Adipocyte (in vitro differentiated cells): ENCODE data around the gene PPFIA1.
A peak's percentile ranks its signal among the peaks of the same experiment; 100 is the strongest.
"Not testable (repeated sequence)": the region's sequence is repeated elsewhere in the genome, so short reads cannot be mapped to it uniquely, and the experiment has no call there.

Experiments
- DNase-seq: peaks from one replicate; pipeline ENCODE4 v3.0.0-alpha.2; 2015; ENCODE audit warnings: low read depth
- H3K27me3 ChIP-seq: replicated peaks from 2 replicates; pipeline ENCODE4 v1.7.0; 2013; ENCODE audit warnings: mild to moderate bottlenecking, low read length, moderate library complexity; ENCODE audit not compliant: control insufficient read depth, insufficient read depth
- H3K36me3 ChIP-seq: 2 replicates; pipeline ENCODE4 v1.7.0; 2013; ENCODE audit warnings: low read length, mild to moderate bottlenecking, moderate library complexity; ENCODE audit not compliant: control insufficient read depth, insufficient read depth, severe bottlenecking
- H3K4me1 ChIP-seq: 2 replicates; pipeline ENCODE4 v1.7.0; 2013; ENCODE audit warnings: mild to moderate bottlenecking, low read length, moderate library complexity; ENCODE audit not compliant: control insufficient read depth, insufficient read depth
- H3K4me3 ChIP-seq: 2 replicates; pipeline ENCODE4 v1.7.0; 2013; ENCODE audit warnings: mild to moderate bottlenecking, low read length, moderate library complexity
- H3K9ac ChIP-seq: 2 replicates; pipeline ENCODE4 v1.7.0; 2013; ENCODE audit warnings: mild to moderate bottlenecking, low read length, moderate library complexity
- H3K9me3 ChIP-seq: 2 replicates; pipeline ENCODE4 v1.7.0; 2013; ENCODE audit warnings: mild to moderate bottlenecking, low read length, moderate library complexity; ENCODE audit not compliant: control insufficient read depth

PPFIA1 gene

GRCh38 chr11:70281156-70281609 is 10.7 kb downstream of the PPFIA1 start:
- peaks cover 39% of the 10 kb centered on the region for H3K36me3 ChIP-seq
- peaks cover 17% of the 10 kb centered on the region for H3K4me1 ChIP-seq
- no peaks in the 10 kb centered on the region for H3K9me3 ChIP-seq
- no peaks in the 10 kb centered on the region for H3K27me3 ChIP-seq
- peak overlapping the region; percentile 10 for H3K4me3 ChIP-seq
- peak; percentile 67 for DNase-seq
- H3K9ac ChIP-seq: peak overlapping the region; percentile 42

GRCh38 chr11:70282012-70282411 is 11.5 kb downstream of the PPFIA1 start:
- Histone ChIP-seq H3K27me3 (no peaks in the 10 kb centered on the region), H3K9ac (peak overlapping the region; percentile 42), H3K4me3 (no peak overlapping the region), H3K36me3 (peaks cover 47% of the 10 kb centered on the region), H3K4me1 (peaks cover 17% of the 10 kb centered on the region), H3K9me3 (no peaks in the 10 kb centered on the region)
- no peak for DNase-seq

GRCh38 chr11:70288721-70289120 is 18.2 kb downstream of the PPFIA1 start:
- H3K4me1 ChIP-seq: peaks cover 4% of the 10 kb centered on the region
- peaks cover 58% of the 10 kb centered on the region for H3K36me3 ChIP-seq

GRCh38 chr11:70289582-70289981 is 19.1 kb downstream of the PPFIA1 start:
- Histone ChIP-seq H3K36me3 (peaks cover 58% of the 10 kb centered on the region), H3K27me3 (no peaks in the 10 kb centered on the region), H3K4me3 (no peak overlapping the region), H3K9me3 (no peaks in the 10 kb centered on the region), H3K9ac (no peak overlapping the region), H3K4me1 (peaks cover 4% of the 10 kb centered on the region)
- no peak for DNase-seq

More at GRCh38 chr11:70288721-70289120, 18.2 kb downstream of the PPFIA1 start:
- Histone ChIP-seq H3K4me3 (no peak overlapping the region), H3K9me3 (no peaks in the 10 kb centered on the region), H3K27me3 (no peaks in the 10 kb centered on the region), H3K9ac (no peak overlapping the region)
- no peak for DNase-seq

- H3K9ac ChIP-seq: no peak overlapping the region
- no peaks in the 10 kb centered on the region for H3K27me3 ChIP-seq
- H3K9me3 ChIP-seq: no peaks in the 10 kb centered on the region
- peaks cover 49% of the 10 kb centered on the region for H3K36me3 ChIP-seq
- DNase-seq: no peak
- H3K4me1 ChIP-seq: peaks cover 4% of the 10 kb centered on the region
- no peak overlapping the region for H3K4me3 ChIP-seq
Observed at GRCh38 chr11:70290361-70291065, 20.0 kb downstream of the PPFIA1 start.

- Histone ChIP-seq H3K36me3 (peaks cover 34% of the 10 kb centered on the region), H3K4me3 (no peak overlapping the region), H3K27me3 (no peaks in the 10 kb centered on the region), H3K4me1 (peaks cover 4% of the 10 kb centered on the region), H3K9ac (no peak overlapping the region), H3K9me3 (no peaks in the 10 kb centered on the region)
- DNase-seq: no peak
Observed at GRCh38 chr11:70292166-70292565, 21.7 kb downstream of the PPFIA1 start.

GRCh38 chr11:70292863-70293262 is 22.4 kb downstream of the PPFIA1 start:
- Histone ChIP-seq H3K9me3 (no peaks in the 10 kb centered on the region), H3K36me3 (peaks cover 31% of the 10 kb centered on the region), H3K4me1 (peaks cover 9% of the 10 kb centered on the region), H3K4me3 (no peak overlapping the region), H3K9ac (no peak overlapping the region), H3K27me3 (no peaks in the 10 kb centered on the region)
- DNase-seq: no peak

- H3K27me3 ChIP-seq, DNase-seq, H3K9me3 ChIP-seq, H3K9ac ChIP-seq, H3K4me3 ChIP-seq, H3K4me1 ChIP-seq: not testable (repeated sequence)
- H3K36me3 ChIP-seq: peaks cover 33% of the 10 kb centered on the region
Observed at GRCh38 chr11:70295166-70295565, 24.7 kb downstream of the PPFIA1 start.

- no peak overlapping the region for H3K4me3 ChIP-seq
- H3K9me3 ChIP-seq: no peaks in the 10 kb centered on the region
- H3K36me3 ChIP-seq: peaks cover 34% of the 10 kb centered on the region
- no peak overlapping the region for H3K9ac ChIP-seq
- no peak for DNase-seq
- H3K4me1 ChIP-seq: peaks cover 4% of the 10 kb centered on the region
- no peaks in the 10 kb centered on the region for H3K27me3 ChIP-seq
Observed at GRCh38 chr11:70296681-70297080, 26.2 kb downstream of the PPFIA1 start.

GRCh38 chr11:70297341-70297740 is 26.9 kb downstream of the PPFIA1 start:
- Histone ChIP-seq H3K9me3 (no peaks in the 10 kb centered on the region), H3K36me3 (peaks cover 34% of the 10 kb centered on the region), H3K4me3 (no peak overlapping the region), H3K27me3 (no peaks in the 10 kb centered on the region), H3K4me1 (peaks cover 6% of the 10 kb centered on the region), H3K9ac (no peak overlapping the region)
- peak; percentile 20 for DNase-seq

- Histone ChIP-seq H3K27me3 (no peaks in the 10 kb centered on the region), H3K4me1 (peaks cover 17% of the 10 kb centered on the region), H3K4me3 (no peak overlapping the region), H3K9ac (no peak overlapping the region), H3K36me3 (peaks cover 23% of the 10 kb centered on the region), H3K9me3 (no peaks in the 10 kb centered on the region)
- DNase-seq: peak; percentile 52
Observed at GRCh38 chr11:70298243-70298915, 27.9 kb downstream of the PPFIA1 start.
